HG02678 (cell line): ENCODE results near the gene PRKAB1.

Source experiments
- ATAC-seq: cut with Tn5 transposase; IDR thresholded peaks from one replicate; pipeline ENCODE4 v1.9.1; 2021; ENCODE audit warnings: mild to moderate bottlenecking, moderate library complexity; ENCODE audit not compliant: unreplicated experiment

PRKAB1 gene

DNA sequence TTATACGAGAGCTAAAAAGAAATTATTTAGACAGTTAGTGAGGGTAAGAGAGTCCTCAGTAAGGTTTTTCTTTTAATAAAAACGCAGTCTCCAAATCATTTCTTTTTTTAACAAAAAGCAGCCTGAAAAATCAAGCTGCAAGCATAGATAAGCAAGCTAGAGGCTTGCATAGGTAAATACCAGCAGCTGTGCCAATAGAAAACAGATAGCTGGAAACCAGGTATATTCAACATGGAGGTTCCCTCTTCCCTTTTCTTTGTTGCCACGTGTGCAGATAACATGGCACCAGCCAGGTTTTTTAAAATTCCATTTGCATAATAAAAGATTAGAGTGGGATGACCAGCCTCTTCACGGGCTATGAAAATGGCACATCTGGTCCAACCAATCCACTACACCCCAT is 6.1 kb upstream of the PRKAB1 start:
- no peak for ATAC-seq

DNA sequence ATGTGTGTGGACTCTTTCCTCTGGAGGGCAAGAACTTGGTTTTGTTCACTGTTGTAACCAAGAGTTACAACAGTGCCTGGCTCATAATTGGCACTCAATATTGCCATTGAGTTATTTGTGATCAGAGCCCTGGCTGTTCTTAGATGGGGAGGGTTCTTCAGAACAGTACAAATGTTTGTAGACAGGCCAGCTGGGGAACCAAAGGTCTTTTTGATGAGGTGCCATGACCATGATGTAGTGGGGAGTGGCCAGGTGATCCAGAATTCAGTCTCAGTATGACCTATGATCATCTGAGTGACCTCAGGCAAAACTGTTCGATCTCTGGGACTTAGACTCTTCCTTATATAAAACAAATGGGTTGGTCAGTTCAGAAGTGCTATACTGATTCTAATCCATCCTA is 3.3 kb upstream of the PRKAB1 start:
- ATAC-seq: no peak

DNA sequence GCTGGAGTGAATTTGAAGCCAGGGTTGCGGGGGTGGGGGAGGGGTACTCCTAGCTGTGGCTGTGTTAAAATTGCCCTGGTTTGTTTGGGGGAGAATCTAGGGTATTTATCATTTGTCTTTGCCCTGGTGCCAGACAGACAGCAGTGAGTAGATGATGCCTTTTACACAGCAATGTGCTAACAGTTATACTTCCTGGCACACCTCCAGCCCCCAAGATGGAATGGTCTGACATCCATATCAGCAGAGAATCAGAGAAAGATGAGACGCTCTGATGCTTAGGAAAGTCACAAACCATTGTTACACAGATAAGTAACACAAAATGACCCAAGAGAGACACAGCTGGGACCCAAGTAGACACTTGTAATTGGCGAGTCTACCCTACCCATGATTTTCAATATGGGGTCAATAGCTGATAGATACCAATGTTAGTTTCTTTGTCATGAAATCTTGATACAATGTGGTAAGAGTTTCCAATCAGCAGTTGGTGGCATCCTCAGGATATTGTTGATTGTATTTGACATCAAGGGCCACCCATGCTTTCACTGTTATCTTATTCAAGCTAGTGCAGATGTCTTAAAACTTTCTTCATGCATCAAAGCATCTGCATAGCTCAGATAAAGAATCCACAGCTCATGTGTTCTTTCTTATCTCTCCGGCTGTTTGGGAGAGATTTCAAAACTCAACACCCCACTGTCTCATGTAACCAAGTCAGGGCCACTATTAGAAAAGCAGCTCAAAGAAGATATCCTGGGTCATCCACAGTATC is 2.6 kb upstream of the PRKAB1 start:
- ATAC-seq: no peak

DNA sequence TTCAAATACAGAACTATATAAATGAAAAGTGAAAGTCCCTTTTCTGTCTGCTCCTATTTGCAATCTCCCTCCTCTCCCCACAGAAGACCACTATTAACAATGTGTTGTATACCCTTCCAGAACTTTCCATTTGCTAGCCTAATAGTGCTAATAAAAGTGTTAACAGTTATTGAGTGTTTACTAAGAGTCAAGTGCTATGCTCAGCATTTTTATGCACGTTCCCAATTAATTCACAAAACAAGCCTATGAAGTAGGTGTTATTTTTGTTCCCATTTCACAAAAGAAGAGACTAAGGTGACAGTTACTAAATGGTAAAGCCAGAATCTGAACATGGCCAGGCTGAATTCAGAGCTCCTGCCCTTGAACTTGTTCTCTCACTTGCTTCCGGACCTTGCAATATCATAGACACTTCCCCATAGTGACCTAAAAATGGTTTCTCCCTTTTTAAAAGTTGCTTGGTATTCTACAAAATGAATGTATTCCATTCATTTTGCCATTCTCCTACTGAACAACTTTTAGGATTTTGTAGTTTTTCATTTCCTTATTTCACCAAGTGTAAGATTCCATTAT is 1.6 kb upstream of the PRKAB1 start:
- ATAC-seq: no peak

DNA sequence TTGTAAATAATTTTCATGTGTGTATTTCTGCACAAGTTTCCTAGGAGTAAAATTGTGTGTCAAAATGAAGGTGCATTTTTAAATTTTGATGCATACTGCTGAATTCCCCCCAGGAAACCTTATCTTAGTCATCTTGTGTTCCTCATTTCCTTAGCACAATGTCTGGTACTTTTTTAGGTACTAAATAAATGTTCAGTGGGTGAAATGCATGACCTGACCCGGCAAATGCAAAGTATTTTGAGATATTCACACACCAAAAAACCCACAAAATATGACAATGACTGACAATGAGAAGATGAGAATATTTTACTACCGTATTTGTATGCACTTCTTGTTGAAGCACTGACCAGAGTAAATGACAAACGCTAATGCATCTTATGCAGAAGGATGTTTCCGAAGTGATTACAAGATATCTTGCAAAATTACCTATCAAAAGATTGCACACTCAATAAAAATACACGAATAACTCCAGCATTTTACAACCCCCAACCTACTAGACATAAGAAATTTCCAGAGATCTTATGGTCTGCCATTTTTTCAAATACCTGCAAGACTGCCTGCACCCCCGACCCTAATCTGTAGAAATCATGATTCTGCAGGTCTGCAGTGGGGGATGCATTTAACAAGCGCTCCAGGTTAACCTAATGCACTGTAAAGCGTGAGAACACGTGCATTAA is 895 bp upstream of the PRKAB1 start:
- ATAC-seq: peak; percentile 9

DNA sequence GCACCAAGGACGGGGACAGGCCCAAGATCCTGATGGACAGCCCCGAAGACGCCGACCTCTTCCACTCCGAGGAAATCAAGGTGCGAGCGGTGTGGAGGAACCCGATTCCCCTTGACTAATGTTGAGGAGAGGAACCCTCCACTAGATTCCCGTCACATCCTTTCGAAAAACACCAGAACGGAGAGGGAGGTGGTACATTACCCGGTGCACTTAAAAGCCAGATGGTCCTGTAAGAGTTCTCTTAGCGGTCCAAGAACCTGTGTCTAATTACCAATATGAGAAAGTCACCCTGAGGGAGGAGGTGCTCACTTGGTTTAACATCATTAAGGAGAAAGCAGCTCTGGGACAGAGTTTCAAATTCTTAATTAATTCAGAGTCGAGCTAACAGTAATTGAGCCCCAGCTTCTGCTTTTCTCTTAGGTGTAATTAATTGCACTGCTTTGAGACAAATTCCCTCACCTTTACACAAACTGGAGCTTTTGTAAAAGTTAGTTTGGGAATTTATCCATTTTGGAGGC is 450 bp downstream of the PRKAB1 start:
- ATAC-seq: no peak

DNA sequence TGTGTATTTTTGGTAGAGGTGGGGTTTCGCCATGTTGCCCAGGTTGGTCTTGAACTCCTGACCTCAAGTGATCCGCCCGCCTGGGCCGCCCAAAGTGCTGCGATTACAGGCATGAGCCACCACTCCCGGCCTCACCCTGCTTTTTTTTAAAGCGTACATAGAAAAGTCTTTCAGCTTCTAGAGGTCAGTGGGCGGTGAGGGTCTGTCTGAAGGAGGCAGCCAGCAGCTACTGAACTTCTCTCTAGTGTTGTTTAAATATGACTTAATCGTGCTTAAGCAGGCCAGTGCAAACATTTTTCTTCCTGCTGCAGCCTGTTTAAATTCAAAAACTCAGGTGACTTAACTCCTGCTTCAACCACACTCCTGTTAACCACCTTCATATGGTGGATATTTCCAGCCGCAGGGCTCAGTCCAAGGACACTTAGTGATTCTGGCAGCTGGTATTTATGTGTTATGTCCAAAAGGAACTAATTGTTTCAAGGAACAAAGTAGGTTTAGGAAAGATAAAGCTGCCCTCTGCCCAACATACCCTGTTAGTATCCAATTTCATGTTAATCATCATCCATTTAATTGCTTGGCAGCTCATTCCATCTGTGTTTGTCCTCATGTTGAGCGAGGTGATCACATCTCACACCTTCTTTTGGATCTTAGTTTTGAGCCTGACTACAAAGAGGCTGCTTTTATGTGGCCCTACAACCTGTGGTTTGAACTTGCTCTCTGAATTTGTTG is 2.0 kb downstream of the PRKAB1 start:
- no peak for ATAC-seq

DNA sequence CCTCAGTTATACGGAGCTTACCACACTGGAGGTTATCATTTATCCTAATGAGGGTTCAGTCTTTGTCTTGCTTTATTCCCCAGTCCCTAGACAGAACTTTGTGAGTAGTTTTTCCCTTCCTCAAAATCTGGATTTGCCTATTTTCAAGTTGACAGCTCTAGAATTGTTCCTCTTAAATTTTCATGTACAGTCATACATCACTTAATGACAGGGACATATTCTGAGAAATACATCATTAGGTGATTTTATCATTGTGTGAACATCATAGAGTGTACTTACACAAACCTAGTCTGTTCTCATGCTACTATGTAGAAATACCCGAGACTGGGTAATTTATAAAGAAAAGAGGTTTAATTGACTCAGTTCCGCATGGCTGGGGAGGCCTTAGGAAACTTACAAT is 3.1 kb downstream of the PRKAB1 start:
- no peak for ATAC-seq

DNA sequence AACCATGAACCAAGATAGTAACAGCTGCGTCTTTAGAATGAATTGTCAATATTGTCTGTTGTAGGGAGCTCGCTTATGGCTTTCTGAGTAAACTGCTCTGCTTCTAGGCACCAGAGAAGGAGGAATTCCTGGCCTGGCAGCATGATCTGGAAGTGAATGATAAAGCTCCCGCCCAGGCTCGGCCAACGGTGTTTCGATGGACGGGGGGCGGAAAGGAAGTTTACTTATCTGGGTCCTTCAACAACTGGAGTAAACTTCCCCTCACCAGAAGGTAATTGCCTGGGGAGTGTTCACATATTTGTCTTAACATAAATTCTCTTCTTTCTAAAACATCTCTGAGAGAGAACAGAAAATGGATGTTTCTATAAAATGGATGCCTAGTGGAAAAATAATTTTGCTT is 4.3 kb downstream of the PRKAB1 start:
- no peak for ATAC-seq

DNA sequence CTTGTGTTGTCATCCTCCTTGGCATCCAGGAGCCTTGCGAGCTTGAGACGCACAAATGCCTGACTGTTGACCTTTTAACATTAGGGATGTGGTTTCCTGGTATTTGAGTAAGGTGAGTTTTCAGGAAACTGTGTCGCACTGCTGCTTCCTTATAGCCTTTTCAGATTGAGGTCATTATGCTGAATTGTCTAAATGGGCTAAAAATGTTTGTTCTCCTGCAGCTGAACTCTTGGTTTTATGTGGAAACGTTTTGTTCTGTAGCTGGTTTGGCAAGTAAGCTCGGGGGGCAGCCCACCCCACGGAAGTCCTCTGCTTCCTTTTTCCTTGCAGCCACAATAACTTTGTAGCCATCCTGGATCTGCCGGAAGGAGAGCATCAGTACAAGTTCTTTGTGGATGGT is 5.7 kb downstream of the PRKAB1 start:
- ATAC-seq: no peak

DNA sequence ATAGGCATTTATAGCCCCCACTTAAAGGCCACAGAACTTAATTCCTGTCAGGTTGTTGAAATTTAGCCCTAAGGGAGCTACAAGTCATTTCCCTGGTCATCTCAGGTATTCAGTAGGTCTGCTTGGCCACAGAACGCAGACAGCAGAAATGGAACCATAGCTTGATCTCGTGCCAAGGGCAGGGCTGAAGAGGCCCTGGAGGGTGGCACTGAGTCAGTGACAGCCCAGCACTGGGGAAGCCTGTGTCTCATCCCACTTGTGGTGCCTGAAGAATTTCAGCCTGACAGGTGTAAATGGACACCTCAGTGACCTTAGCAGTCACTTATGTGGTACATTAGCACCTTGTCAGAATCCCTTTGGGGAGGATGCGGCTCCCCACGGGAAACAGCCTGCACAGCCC is 6.6 kb downstream of the PRKAB1 start:
- no peak for ATAC-seq

DNA sequence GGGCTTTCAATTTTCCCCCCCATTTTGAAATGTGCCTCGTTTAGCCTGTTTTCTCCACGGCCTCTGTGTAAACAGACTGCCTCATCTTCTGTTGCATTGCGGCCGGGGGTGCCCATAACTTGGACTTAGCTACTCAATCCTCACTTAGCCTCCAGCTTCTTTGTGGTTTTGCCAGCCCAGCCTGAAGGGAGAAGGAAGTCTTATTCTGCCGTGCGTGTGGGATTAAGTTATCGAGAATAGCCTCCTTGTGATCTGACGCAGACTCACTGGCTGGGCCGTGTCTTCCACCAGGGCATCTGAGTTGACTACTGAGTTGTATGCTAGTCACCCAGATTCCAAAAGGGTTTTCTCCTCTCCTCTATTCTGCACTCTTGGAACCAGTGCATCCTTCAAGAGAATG is 8.1 kb downstream of the PRKAB1 start:
- no peak for ATAC-seq

DNA sequence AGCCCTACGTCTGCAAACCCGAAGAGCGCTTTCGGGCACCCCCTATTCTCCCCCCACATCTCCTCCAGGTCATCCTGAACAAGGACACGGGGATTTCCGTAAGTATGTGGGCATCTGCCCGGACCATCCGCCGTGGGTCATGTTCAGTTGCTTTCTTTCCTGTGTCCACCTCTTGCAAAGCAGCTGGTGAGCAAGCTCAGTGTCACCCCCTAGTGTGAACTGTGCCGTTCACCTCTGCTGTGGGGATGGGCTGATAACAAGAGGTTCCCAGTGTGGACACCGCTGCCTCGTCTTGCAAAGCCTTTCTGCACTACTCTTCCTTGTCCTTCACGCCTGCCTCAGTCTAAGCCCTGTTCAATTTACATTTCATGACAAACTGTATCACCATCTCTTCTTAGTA is 8.6 kb downstream of the PRKAB1 start:
- ATAC-seq: no peak

DNA sequence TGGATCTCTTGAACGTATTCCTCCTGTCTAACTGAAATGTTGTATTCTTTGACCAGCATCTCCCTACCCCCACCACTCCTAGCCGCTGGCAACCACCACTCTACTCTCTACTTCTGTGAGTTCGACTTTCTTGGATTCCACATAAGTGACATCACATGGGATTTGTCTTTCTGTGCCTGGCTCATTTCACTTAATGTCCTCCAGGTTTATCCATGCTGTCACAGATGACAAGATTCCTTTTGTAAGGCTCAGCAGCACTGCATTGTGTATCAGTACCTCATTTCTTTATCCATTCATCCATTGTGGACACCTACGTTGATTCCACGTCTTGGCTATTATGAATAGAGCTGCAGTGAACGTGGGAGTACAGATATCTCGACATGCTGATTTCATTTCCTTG is 10.5 kb downstream of the PRKAB1 start:
- no peak for ATAC-seq

DNA sequence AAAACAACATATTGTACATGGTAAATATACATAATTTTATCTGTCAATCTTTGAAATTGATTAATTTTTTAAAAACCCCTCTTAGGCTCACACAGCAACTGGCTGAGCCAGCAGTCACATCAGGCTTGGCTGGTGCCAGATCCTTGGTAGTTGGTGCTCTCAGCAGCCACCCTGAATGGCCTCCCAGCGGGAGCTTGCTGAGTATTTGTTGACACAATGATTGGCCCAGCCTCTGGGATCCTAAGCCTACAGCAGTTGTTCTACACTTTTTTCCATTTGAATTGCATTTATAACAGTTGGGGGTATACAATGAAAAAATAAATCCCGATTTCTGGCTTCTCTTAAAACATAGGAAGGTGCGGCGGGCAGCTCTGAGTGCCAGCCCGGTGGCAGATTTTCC is 11.1 kb downstream of the PRKAB1 start:
- ATAC-seq: no peak

DNA sequence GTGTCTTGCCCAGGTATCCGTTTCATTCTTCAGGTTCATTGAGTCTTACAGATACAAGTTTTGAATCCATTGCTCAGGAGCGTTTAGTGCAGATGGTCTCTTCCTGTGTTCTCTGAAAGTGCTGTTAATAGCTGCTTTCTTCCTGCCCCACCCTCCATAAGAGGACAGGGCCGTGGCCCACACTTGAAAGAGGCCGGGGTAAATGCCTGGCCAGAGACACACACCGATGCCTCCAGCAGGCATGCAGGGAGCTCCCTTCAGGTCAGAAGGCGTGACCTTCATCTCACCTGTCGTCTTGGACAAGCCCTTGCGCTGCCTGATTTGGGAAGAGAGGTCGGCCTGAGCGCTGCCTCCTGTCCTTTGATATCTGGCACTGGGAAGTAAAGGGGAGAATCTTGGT is 11.6 kb downstream of the PRKAB1 start:
- no peak for ATAC-seq

DNA sequence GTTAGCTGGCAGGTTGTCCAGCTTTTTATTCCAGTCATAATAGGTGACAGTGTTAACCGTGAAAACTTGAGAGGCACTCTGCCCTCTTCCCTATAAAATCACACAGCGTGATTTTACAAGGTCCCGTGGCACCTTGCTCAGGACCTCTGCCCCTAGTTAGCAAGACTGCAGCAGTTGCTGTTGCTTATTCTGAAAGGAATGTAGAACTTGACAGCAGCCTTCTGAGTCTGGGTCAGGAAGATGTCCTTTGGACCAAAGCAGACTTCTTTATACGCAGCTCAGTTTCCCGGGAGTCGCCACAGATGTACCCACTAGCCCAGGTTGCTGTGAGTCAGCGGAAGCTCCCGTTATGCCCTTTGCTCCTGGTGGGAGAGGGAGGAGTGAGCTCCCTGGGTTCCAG is 13.2 kb downstream of the PRKAB1 start:
- no peak for ATAC-seq

DNA sequence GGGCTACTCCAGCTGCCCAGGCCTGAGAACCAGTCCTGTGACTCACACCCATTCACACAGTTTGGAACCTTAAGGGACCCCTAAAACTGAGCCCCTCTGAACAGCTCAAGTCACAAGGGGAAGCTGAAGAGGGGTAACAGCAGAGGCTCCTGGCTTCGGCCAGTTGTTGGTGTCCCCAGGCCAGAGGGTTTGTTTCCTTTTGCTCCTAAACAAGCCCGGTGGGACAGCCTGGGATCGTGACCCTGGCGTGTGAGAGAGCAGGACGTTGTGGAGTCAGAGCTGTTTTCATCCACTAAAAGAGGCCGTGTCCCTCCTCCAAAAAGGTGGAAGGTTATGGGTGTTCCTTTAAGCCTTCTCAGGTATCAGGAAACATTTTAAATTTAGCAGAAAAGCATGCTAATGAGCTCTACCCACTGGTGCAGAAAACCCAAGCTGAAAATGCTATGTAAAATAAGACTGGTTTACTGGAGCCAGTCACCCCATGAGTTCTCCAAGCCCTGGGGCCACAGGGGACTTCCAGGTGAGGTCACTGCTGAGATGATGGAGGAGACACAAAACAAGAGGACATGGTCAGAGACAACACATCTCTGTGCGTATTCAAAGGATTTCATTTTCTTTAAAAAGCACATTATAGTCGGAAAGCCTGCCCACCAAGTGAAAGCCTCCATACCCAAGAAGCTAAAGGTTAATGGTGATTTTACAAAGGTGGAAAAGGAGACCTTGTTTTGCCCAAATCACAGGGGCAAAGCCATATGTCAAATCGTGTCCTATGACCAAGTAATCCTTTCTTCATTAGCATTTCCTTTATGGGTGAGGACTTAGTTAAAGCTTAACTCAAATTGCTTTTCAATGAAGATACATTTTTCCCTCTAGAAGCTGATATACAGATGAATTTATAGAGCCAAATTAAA is 14.1 kb downstream of the PRKAB1 start:
- peak; percentile 53 for ATAC-seq

DNA sequence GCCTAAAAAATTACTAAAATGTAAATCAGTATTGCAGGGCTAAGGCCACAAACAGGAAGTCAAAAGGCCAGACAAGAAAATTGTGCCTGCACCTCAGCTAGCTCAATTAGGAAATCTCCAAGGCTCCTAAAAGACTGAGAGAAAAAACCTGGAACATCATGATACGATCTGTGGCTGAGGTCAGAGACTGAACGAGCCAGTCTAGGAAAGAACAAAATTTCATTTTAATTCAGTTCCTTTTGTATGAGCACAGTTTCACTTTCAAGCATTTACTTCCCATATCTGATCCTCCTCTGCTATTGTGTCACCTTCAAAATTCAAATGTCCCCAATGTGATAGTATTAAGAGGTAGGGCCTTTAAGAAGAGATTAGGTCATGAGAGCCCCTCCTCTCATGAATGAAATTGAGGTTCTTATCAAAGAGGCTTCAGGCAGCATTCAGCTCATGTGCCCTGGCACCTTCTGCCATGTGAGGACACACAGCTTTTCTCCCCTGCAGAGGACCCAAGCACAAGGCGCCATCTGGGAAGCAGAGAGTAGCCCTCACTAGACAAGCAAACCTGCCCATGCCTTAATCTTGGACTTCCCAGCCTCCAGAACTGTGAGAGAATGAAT is 14.8 kb downstream of the PRKAB1 start:
- ATAC-seq: no peak

DNA sequence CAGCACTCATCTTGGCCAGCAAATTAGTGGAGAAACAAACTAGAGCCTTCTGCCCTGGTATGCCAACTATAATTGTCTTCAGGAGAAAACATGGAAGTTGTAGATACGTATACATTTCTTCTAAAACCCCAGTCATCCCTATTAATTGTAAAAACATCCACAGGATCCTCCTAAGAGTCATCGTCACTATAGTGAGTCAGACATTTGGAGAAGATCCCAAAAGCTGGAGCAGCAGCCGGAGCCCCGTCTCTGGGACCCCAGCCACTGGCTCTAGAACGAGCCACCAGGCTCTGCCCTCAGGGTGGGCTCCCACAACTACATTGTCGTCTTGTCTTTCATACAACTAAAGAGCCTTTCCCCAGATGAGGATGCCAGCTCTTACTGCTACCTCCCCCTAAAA is 15.5 kb downstream of the PRKAB1 start:
- ATAC-seq: no peak
